Esophagus muscularis mucosa (tissue), 4 donors: ENCODE results near the gene RPRD1B. TPM values are rescaled to one million over a fixed set of nuclear protein-coding genes. Genes with fewer than 3 reads are reported as not detected.

Source experiments
- DNase-seq: peaks from one replicate; pipeline ENCODE4 v3.0.0-alpha.2; 2017; ENCODE audit errors: extremely low spot score
- H3K27ac ChIP-seq, 4 donors: fragments of 200-600 bp; sonication (generic); replicated peaks in 1 of 4; 1 replicate in 3 of 4; 2 replicates in 1 of 4; pipeline ENCODE4 v1.5.1; 2016 to 2019; ENCODE audit warnings: mild to moderate bottlenecking in 1 of 4
- H3K27me3 ChIP-seq, 4 donors: fragments of 200-600 bp; sonication (generic); one replicate each; pipeline versions ENCODE4 v1.5.1 to v1.6.0; 2016 to 2019
- H3K36me3 ChIP-seq, 4 donors: fragments of 200-600 bp; sonication (generic); one replicate each; pipeline ENCODE4 v1.5.1; 2016 to 2019
- H3K4me1 ChIP-seq, 4 donors: fragments of 200-600 bp; sonication (generic); one replicate each; pipeline ENCODE4 v1.5.1; 2016 to 2019
- H3K4me3 ChIP-seq, 4 donors: fragments of 200-600 bp; sonication (generic); 1 replicate in 2 of 4; 2 replicates in 2 of 4; pipeline ENCODE4 v1.5.1; 2016 to 2019; ENCODE audit warnings: mild to moderate bottlenecking in 4 of 4, moderate library complexity in 1 of 4
- H3K9me3 ChIP-seq, 4 donors: fragments of 200-600 bp; sonication (generic); 1 replicate in 3 of 4; 2 replicates in 1 of 4; pipeline ENCODE4 v1.5.1; 2016 to 2019
- CTCF ChIP-seq, 3 experiments: fragments of 200-600 bp in 2 of 3; fragments of 450-650 bp in 1 of 3; sonication (generic) in 2 of 3; IDR thresholded peaks; one replicate each; pipeline ENCODE4 v1.5.1; 2017 to 2019; ENCODE audit warnings: antibody characterized with exemption in 3 of 3, mild to moderate bottlenecking in 2 of 3, moderate library complexity in 1 of 3
- EP300 ChIP-seq: sonication (generic); formaldehyde crosslinking; IDR thresholded peaks from one replicate; pipeline ENCODE4 v1.6.1; 2017; ENCODE audit warnings: antibody characterized with exemption
- POLR2A ChIP-seq: fragments of 450-650 bp; IDR thresholded peaks from one replicate; pipeline ENCODE4 v1.6.1; 2017; ENCODE audit warnings: antibody characterized with exemption, moderate library complexity, mild to moderate bottlenecking, low read depth
- POLR2AphosphoS5 ChIP-seq, 2 donors: sonication (generic); formaldehyde crosslinking; IDR thresholded peaks; one replicate each; pipeline ENCODE4 v1.6.1; 2017; ENCODE audit warnings: antibody characterized with exemption in 2 of 2
- WGBS: methylation state at CpG from one replicate; pipeline ENCODE4 v1.1.5; 2018; 5-methylcytosine and 5-hydroxymethylcytosine counted together
- intact Hi-C: fragments of 100-400 bp; cut with DNase I; formaldehyde crosslinking; loops from one replicate; pipeline ENCODE4 v1.15.1; 2023
- total RNA-seq, 4 donors: library from RNA; depleted of rRNA; stranded (reverse); fragments of >200 nt; gene quantifications; one replicate each; pipeline versions ENCODE4 v1.1.0 to v1.2.1, GENCODE V29; 2016

Gene RPRD1B
- total RNA-seq, 4 donors from 2014 or later, result 26.7 to 39.5 (median 33.8) TPM

GRCh38 chr20:38031957-38032356 lies 1.6 kb upstream of the RPRD1B start:
- Histone ChIP-seq H3K9me3 (no peaks in the 10 kb centered on the region), H3K36me3 (peaks cover 0 to 13% (median 3%) of the 10 kb centered on the region in 4 donors), H3K27ac (no peak overlapping the region), H3K27me3 (no peaks in the 10 kb centered on the region), H3K4me3 (no peak overlapping the region), H3K4me1 (peaks cover 36 to 57% (median 47%) of the 10 kb centered on the region in 4 donors)
- TF ChIP-seq POLR2A (no peak), POLR2AphosphoS5 (IDR thresholded peaks at IDR 0.05) (no peak), CTCF (IDR thresholded peaks at IDR 0.05) (no peak), EP300 (no peak)
- 94% methylated on average over 3 of the region's 3 CpGs for WGBS
- no peak for DNase-seq
- intact Hi-C loops, result no loop called here

- intact Hi-C loops, result no loop called here
- Histone ChIP-seq H3K27me3 (no peaks in the 10 kb centered on the region), H3K4me3 (peak overlapping the region; percentile 69 to 96 (median 70)), H3K4me1 (peaks cover 40 to 65% (median 55%) of the 10 kb centered on the region in 4 donors), H3K27ac (peak overlapping the region; percentile 93 to 95 (median 94)), H3K36me3 (peaks cover 0 to 17% (median 3%) of the 10 kb centered on the region in 4 donors), H3K9me3 (no peaks in the 10 kb centered on the region)
- TF ChIP-seq POLR2AphosphoS5 (IDR thresholded peaks at IDR 0.05) (no peak), CTCF (IDR thresholded peaks at IDR 0.05) (no peak), POLR2A (no peak), EP300 (no peak)
- no peak for DNase-seq
- 28% methylated on average over 28 of the region's 28 CpGs for WGBS
Observed at GRCh38 chr20:38032585-38033329, 789 bp upstream of the RPRD1B start.

GRCh38 chr20:38034108-38034649 lies 633 bp downstream of the RPRD1B start:
- Histone ChIP-seq H3K36me3 (peaks cover 0 to 18% (median 4%) of the 10 kb centered on the region in 4 donors), H3K27ac (peak overlapping the region; percentile 93 to 95 (median 94)), H3K27me3 (no peaks in the 10 kb centered on the region), H3K4me3 (peak overlapping the region; percentile 69 to 96 (median 70)), H3K9me3 (no peaks in the 10 kb centered on the region), H3K4me1 (peaks cover 43 to 73% (median 59%) of the 10 kb centered on the region in 4 donors)
- no peak for TF ChIP-seq POLR2AphosphoS5 (IDR thresholded peaks at IDR 0.05)
- TF ChIP-seq POLR2A, result no peak
- no peak for TF ChIP-seq CTCF (IDR thresholded peaks at IDR 0.05)
- no peak for TF ChIP-seq EP300
- intact Hi-C loops, result no loop called here
- DNase-seq, result no peak
- WGBS, result 9% methylated on average over 14 of the region's 14 CpGs

GRCh38 chr20:38034961-38035360 lies 1.4 kb downstream of the RPRD1B start:
- Histone ChIP-seq H3K4me3 (peak overlapping the region; percentile 69 to 96 (median 70)), H3K9me3 (no peaks in the 10 kb centered on the region), H3K36me3 (peaks cover 0 to 26% (median 8%) of the 10 kb centered on the region in 4 donors), H3K27me3 (no peaks in the 10 kb centered on the region), H3K27ac (peak overlapping the region in 2 of 4 donors; percentile 93), H3K4me1 (peaks cover 43 to 73% (median 62%) of the 10 kb centered on the region in 4 donors)
- DNase-seq, result no peak
- intact Hi-C loops, result no loop called here
- WGBS, result 77% methylated on average over 6 of the region's 6 CpGs
- no peak for TF ChIP-seq POLR2A

- Histone ChIP-seq H3K27ac (no peak overlapping the region), H3K36me3 (peaks cover 0 to 38% (median 18%) of the 10 kb centered on the region in 4 donors), H3K9me3 (no peaks in the 10 kb centered on the region), H3K4me3 (no peak overlapping the region), H3K27me3 (no peaks in the 10 kb centered on the region), H3K4me1 (peaks cover 43 to 64% (median 58%) of the 10 kb centered on the region in 4 donors)
- DNase-seq, result no peak
- WGBS, result 80% methylated on average over 5 of the region's 5 CpGs
- TF ChIP-seq EP300, result no peak
- no peak for TF ChIP-seq POLR2A
- no peak for TF ChIP-seq POLR2AphosphoS5 (IDR thresholded peaks at IDR 0.05)
- TF ChIP-seq CTCF (IDR thresholded peaks at IDR 0.05), result no peak
- intact Hi-C loops, result no loop called here
Observed at GRCh38 chr20:38036366-38036765, 2.8 kb downstream of the RPRD1B start.
